ENCODE measurements around the gene GALK1. TPM values are rescaled to one million over a fixed set of nuclear protein-coding genes. Genes with fewer than 3 reads are reported as not detected.

Gene GALK1
- total RNA-seq, 2 experiments from 2014 or later: 43.4 to 50.7 TPM

DNA sequence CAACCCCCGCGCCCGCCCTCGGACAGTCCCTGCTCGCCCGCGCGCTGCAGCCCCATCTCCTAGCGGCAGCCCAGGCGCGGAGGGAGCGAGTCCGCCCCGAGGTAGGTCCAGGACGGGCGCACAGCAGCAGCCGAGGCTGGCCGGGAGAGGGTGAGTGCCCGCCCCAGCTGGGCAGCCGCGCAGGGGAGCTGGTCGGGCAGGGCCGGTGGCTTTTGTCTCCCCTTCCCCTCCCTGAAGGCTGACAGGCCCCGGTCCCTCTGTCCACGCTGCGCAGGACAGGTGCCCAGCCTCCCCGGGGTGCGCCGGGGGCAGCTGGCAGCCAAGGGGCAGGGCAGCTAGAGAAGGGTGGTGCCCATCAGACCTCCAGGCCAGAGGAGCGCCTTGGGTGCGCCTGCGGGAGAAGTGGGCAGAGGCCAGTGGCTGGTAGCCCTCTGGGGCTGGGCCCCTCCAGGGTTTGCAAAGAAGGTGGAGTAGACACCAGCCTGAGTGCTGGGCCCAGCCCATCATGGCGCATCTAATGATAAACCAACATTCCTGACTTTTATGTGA is 43.5 kb downstream of the GALK1 start:
- Mint-ChIP-seq H3K36me3 (ENCODE audit: low read depth) (no peaks in the 10 kb centered on the region), H3K27me3 (peaks cover 8% of the 10 kb centered on the region), H3K4me1 (ENCODE audit: low read depth) (peaks cover 3% of the 10 kb centered on the region), H3K9me3 (no peaks in the 10 kb centered on the region), H3K27ac (no peak overlapping the region), H3K4me3 (no peak overlapping the region)
- DNase-seq (no peak), ATAC-seq (no peak)
- intact Hi-C loops (cut with micrococcal nuclease): no loop called here
- POLR2A ChIA-PET: interaction anchor here (1.2 kb wide), 1 partner anchor 10 kb away, joined by 4 read pairs; no protein-coding TSS in a partner anchor
- CTCF ChIA-PET: interaction anchor here (3.7 to 22.4 kb wide), 2 partner anchors 28 to 88 kb away, joined by 21 to 217 read pairs; partner anchors contain the start of gene SMIM5
- TF ChIP-seq, protein P1, sequence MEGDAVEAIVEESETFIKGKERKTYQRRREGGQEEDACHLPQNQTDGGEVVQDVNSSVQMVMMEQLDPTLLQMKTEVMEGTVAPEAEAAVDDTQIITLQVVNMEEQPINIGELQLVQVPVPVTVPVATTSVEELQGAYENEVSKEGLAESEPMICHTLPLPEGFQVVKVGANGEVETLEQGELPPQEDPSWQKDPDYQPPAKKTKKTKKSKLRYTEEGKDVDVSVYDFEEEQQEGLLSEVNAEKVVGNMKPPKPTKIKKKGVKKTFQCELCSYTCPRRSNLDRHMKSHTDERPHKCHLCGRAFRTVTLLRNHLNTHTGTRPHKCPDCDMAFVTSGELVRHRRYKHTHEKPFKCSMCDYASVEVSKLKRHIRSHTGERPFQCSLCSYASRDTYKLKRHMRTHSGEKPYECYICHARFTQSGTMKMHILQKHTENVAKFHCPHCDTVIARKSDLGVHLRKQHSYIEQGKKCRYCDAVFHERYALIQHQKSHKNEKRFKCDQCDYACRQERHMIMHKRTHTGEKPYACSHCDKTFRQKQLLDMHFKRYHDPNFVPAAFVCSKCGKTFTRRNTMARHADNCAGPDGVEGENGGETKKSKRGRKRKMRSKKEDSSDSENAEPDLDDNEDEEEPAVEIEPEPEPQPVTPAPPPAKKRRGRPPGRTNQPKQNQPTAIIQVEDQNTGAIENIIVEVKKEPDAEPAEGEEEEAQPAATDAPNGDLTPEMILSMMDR (IDR thresholded peaks at IDR 0.05): no peak

DNA sequence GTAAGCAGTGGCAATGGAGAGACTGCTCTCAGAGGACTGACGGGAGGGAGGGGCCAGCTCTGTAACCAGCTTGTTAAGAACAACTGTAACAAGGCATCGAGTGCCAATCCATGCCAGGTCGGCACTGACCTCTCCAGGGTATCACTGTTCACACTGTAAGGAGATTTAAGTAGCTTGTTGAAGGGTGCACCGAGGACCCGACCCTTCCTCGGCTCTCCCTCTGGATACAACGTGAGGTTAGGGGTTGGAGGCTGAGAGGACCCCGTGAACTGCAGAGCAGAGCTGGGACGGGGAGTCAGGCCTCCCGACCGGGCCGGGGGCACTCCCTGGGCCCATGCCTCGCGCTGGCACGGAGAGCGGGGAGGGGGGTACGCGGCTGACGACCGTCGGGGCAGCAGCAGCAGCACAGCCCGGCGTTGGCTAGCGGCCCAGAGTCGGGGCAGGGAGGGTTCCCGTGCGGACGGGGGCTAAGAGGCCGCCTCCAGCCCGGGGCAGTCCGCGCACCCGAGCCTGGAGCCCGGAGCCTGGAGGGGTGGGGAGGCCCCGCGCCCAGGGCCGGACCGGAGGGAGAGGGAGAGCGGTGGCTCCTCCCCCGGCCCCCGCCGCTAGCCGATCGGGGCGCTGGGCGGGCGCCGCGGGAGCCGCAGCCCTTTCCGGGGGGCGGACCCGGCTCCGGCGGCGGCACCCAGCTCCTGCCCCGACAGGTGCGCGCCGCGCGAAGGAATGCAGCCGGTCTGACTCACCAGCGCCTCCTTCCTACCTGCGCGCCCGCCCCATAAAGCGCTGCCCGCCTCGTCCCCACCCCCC is 44.1 kb downstream of the GALK1 start, which contains the start of gene ITGB4:
ITGB4 (plus strand) TSS at position 804 of the 807 bp plus-strand sequence. CDS start 3,245 bp downstream, outside the sequence.
- CTCF ChIA-PET: interaction anchor here (1.0 to 22.4 kb wide), 4 partner anchors 29 to 119 kb away, joined by 4 to 217 read pairs (median 14); partner anchors contain the start of gene SMIM5
- TF ChIP-seq, protein P1 (IDR thresholded peaks at IDR 0.05): peak; percentile 14
- intact Hi-C loops (cut with micrococcal nuclease): no loop called here

DNA sequence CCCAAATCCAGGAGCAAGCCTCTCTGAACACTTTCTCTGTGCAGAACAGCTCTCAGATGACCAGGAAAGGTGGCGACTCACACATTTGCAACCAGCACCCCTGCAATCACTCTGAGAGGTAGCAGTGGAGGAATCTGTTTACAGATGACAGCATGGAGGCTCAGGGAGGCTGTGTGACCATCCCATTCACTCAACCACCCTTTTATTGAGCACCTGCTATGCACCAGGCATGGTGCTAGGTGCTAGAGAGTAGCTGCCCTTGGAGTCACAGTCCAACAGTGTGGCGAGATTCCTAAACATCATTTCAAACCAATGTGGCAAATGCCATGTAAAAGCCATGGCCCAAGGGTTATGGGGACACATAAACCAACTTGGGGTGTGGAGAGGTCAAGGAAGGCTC is 45.3 kb downstream of the GALK1 start:
- Mint-ChIP-seq H3K36me3 (ENCODE audit: low read depth) (no peaks in the 10 kb centered on the region), H3K27me3 (peaks cover 10% of the 10 kb centered on the region), H3K4me3 (no peak overlapping the region), H3K9me3 (no peaks in the 10 kb centered on the region), H3K4me1 (ENCODE audit: low read depth) (peaks cover 3% of the 10 kb centered on the region), H3K27ac (no peak overlapping the region)
- intact Hi-C loops (cut with micrococcal nuclease): no loop called here
- ATAC-seq: no peak
- DNase-seq: no peak
- POLR2A ChIA-PET: interaction anchor here (0.6 kb wide), 1 partner anchor 203 kb away, joined by 3 read pairs; no protein-coding TSS in a partner anchor
- TF ChIP-seq, protein P1 (IDR thresholded peaks at IDR 0.05): no peak
- CTCF ChIA-PET: interaction anchor here (1.0 to 22.4 kb wide), 4 partner anchors 30 to 118 kb away, joined by 5 to 217 read pairs (median 14); partner anchors contain the start of gene SMIM5

More for the DNA sequence above, 44.1 kb downstream of the GALK1 start, which contains the start of gene ITGB4:
- peak within 1 kb of the TSS; percentile 67 for H3K4me3 Mint-ChIP-seq
- DNase-seq (peak; percentile 63), ATAC-seq (peak; percentile 93)
- H3K4me1 Mint-ChIP-seq (ENCODE audit: low read depth): peaks cover 3% of the 10 kb centered on the region
- H3K27me3 Mint-ChIP-seq: peaks cover 10% of the 10 kb centered on the region
- H3K36me3 Mint-ChIP-seq (ENCODE audit: low read depth): no peaks in the 10 kb centered on the region
- no peaks in the 10 kb centered on the region for H3K9me3 Mint-ChIP-seq
- POLR2A ChIA-PET: no interaction called here
- H3K27ac Mint-ChIP-seq: no peak within 1 kb of the TSS

DNA sequence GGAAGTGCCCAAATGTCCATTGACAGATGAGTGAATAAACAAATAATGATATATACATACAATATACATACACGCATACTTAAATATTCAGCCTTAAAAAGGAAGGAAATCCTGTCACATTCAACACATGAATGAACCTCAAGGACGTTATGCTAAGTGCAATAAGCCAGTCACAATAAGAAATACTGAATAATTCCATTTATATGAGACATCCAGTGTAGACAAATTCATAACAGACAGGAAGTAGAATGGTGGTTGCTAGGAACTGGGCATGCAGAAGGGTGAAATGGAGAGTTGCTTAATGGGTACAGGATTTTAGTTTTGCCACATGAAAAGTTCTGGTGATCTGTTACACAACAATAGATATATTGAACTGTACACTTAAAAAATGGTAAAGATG is 52.5 kb downstream of the GALK1 start:
- Mint-ChIP-seq H3K27ac (no peak overlapping the region), H3K9me3 (no peaks in the 10 kb centered on the region), H3K4me3 (no peak overlapping the region), H3K27me3 (peaks cover 4% of the 10 kb centered on the region), H3K36me3 (ENCODE audit: low read depth) (peaks cover 2% of the 10 kb centered on the region), H3K4me1 (ENCODE audit: low read depth) (no peaks in the 10 kb centered on the region)
- ChIA-PET POLR2A (interaction anchor here (0.6 kb wide), 1 partner anchor 29 kb away, joined by 3 read pairs; no protein-coding TSS in a partner anchor), CTCF (no interaction called here)
- DNase-seq (no peak), ATAC-seq (no peak)
- TF ChIP-seq, protein P1 (IDR thresholded peaks at IDR 0.05): no peak
- intact Hi-C loops (cut with micrococcal nuclease): no loop called here

Small RNA genes lying within 50 kb of the gene (microRNA-seq; reads per million reads assigned to microRNA genes)
- gene MIR4738 (ENCODE audit: borderline microRNAs expressed, borderline replicate concordance): not detected

Other genes starting within 250 kb of the GALK1 start
- gene CASKIN2, start 249.7 kb downstream of the GALK1 start, total RNA-seq: 1 to 10 TPM; 2.2 to 2.5 TPM
- gene TSEN54, start 248.7 kb downstream of the GALK1 start, total RNA-seq: 10 to 100 TPM; 38.8 to 45.4 TPM
- gene LLGL2, start 239.5 kb downstream of the GALK1 start, total RNA-seq: 1 to 10 TPM; 7.2 to 7.4 TPM
- 10 to 100 TPM; 24.9 to 28.7 TPM for gene MYO15B, start 177.4 kb downstream of the GALK1 start, total RNA-seq
- under 1 TPM; 0.07 to 0.25 TPM for gene SMIM5, start 131.8 kb downstream of the GALK1 start, total RNA-seq
- 10 to 100 TPM; 33.3 to 34.2 TPM for gene RECQL5, start 98.0 kb downstream of the GALK1 start, total RNA-seq
- gene SAP30BP, start 97.9 kb downstream of the GALK1 start, total RNA-seq: 10 to 100 TPM; 73.0 to 75.8 TPM
- gene ITGB4, start 43.7 kb downstream of the GALK1 start, total RNA-seq: 1 to 10 TPM in 1 of 2 experiments, under 1 TPM in 1; 0.69 to 1.8 TPM
- 10 to 100 TPM; 26.4 to 26.6 TPM for gene UNK, start 19.6 kb upstream of the GALK1 start, total RNA-seq
- gene UNC13D, start 79.2 kb upstream of the GALK1 start, total RNA-seq: 100 to 1,000 TPM; 136 to 144 TPM
- gene WBP2, start 90.1 kb upstream of the GALK1 start, total RNA-seq: 10 to 100 TPM; 54.4 to 58.5 TPM
- gene TRIM47, start 113.4 kb upstream of the GALK1 start, total RNA-seq: 10 to 100 TPM; 16.6 to 16.8 TPM
- gene TRIM65, start 131.8 kb upstream of the GALK1 start, total RNA-seq: 10 to 100 TPM; 37.1 to 42.2 TPM
- 100 to 1,000 TPM; 117 to 126 TPM for gene MRPL38, start 139.7 kb upstream of the GALK1 start, total RNA-seq
- gene FBF1, start 175.8 kb upstream of the GALK1 start, total RNA-seq: 10 to 100 TPM; 13.2 to 16.2 TPM
- gene ACOX1, start 214.0 kb upstream of the GALK1 start, total RNA-seq: 10 to 100 TPM; 23.0 to 24.1 TPM
- 10 to 100 TPM; 11.7 to 13.2 TPM for gene TEN1, start 214.0 kb upstream of the GALK1 start, total RNA-seq
- 1 to 10 TPM; 3.8 to 4.1 TPM for gene CDK3, start 235.7 kb upstream of the GALK1 start, total RNA-seq

Measured in activated CD8-positive, alpha-beta T cell treated with anti-CD3 and anti-CD28 coated beads for 36 hours (primary cell).